GM12872 (cell line): Measurements from ENCODE around the gene CACHD1.

ENCODE experiments used
- CTCF ChIP-seq: IDR thresholded peaks from 3 replicates; pipeline ENCODE4 v1.5.1; 2011; ENCODE audit warnings: low read depth, mild to moderate bottlenecking, low read length, moderate library complexity; ENCODE audit not compliant: insufficient read depth

Gene CACHD1

GRCh38 chr1:64681043-64681442 lies 211.1 kb downstream of the CACHD1 start:
- TF ChIP-seq CTCF, result no peak

GRCh38 chr1:64683419-64683818 lies 213.5 kb downstream of the CACHD1 start:
- no peak for TF ChIP-seq CTCF

GRCh38 chr1:64685217-64685616 lies 215.3 kb downstream of the CACHD1 start:
- TF ChIP-seq CTCF, result no peak

- TF ChIP-seq CTCF, result no peak
These were observed 215.9 kb downstream of the CACHD1 start for GRCh38 chr1:64685765-64686341.

- peak; percentile 80 for TF ChIP-seq CTCF
These were observed 217.1 kb downstream of the CACHD1 start for GRCh38 chr1:64686828-64687724.

GRCh38 chr1:64687725-64688327 lies 217.9 kb downstream of the CACHD1 start:
- TF ChIP-seq CTCF, result no peak

GRCh38 chr1:64691626-64692025 lies 221.7 kb downstream of the CACHD1 start:
- TF ChIP-seq CTCF, result no peak
